ENCODE measurements around the gene ITM2C.

DNA sequence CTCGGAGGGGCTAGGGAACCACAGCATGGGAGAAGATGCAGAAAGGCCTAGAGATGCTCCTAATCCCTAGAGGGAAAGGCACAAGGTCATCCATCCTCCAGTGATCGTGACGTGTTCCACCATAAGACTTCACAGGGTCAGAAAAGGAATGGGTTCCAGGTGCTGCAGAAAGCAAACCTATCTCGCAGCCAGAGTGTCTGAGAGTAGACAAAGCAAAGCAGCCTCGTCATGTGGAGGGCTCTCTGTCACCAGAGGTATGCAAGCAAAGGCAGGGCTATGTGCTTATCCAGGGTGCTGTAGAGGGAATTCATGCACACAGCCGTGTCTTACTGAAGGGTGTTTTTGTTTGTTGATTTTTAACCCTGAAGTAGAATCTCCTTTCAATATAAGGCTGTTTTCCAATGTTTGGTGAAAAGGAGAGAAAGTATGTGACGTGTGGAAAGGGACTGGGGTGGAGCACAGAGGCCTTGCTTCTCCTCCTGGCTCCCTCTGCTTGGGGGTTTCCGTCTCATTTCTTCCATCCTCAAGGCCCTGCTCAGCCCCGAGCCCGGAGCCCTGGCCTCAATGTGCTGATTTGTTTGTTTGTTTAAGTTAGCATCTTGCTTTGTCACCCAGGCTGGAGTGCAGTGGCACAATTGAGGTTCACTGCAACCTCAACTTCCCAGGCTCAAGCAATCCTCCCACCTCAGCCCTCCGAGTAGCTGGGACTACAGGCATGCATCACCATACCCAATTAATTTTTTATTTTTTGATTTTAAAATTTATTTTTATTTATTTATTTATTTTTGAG is 57.3 kb downstream of the ITM2C start:
- TF ChIP-seq CTCF (IDR thresholded peaks at IDR 0.05; ENCODE audit: insufficient read depth, low read length) (no peak), POLR2AphosphoS5 (IDR thresholded peaks at IDR 0.05; ENCODE audit: low read depth) (no peak)
- TF ChIP-seq, protein P1, sequence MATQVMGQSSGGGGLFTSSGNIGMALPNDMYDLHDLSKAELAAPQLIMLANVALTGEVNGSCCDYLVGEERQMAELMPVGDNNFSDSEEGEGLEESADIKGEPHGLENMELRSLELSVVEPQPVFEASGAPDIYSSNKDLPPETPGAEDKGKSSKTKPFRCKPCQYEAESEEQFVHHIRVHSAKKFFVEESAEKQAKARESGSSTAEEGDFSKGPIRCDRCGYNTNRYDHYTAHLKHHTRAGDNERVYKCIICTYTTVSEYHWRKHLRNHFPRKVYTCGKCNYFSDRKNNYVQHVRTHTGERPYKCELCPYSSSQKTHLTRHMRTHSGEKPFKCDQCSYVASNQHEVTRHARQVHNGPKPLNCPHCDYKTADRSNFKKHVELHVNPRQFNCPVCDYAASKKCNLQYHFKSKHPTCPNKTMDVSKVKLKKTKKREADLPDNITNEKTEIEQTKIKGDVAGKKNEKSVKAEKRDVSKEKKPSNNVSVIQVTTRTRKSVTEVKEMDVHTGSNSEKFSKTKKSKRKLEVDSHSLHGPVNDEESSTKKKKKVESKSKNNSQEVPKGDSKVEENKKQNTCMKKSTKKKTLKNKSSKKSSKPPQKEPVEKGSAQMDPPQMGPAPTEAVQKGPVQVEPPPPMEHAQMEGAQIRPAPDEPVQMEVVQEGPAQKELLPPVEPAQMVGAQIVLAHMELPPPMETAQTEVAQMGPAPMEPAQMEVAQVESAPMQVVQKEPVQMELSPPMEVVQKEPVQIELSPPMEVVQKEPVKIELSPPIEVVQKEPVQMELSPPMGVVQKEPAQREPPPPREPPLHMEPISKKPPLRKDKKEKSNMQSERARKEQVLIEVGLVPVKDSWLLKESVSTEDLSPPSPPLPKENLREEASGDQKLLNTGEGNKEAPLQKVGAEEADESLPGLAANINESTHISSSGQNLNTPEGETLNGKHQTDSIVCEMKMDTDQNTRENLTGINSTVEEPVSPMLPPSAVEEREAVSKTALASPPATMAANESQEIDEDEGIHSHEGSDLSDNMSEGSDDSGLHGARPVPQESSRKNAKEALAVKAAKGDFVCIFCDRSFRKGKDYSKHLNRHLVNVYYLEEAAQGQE (IDR thresholded peaks at IDR 0.05; ENCODE audit: insufficient replicate concordance, low read depth): no peak
